ENCODE data around the gene FOXM1.

GRCh38 chr12:2891240-2892053, 14.5 kb upstream of the FOXM1 start:
- TF ChIP-seq ZNF274 (IDR thresholded peaks at IDR 0.05; ENCODE audit: low read depth, low read length) (no peak), YY1 (IDR thresholded peaks at IDR 0.05; ENCODE audit: insufficient read depth, insufficient read length) (no peak)
